ENCODE results near the gene CFD. TPM values are rescaled to one million over a fixed set of nuclear protein-coding genes. Genes with fewer than 3 reads are reported as not detected.
A peak's percentile ranks its signal among the peaks of the same experiment; 100 is the strongest.
"Not testable (repeated sequence)": the region's sequence is repeated elsewhere in the genome, so short reads cannot be mapped to it uniquely, and the experiment has no call there.

Gene CFD
- total and polyA plus RNA-seq, 10 of the 15 experiments (the other 5 are each of a cell fraction or from before 2014, with no cell fraction given), result 0.05 to 1.1 (median 0.38) TPM; not detected in 4

GRCh38 chr19:816500-816857, 43.0 kb upstream of the CFD start:
- ChIA-PET RAD21 (ENCODE audit: unreplicated experiment) (no interaction called here), CTCF (no interaction called here), POLR2A (no interaction called here), SMC1A (ENCODE audit: uncharacterized antibody, unreplicated experiment) (no interaction called here)
- no peaks in the 10 kb centered on the region for H3K4me1 ChIP-seq (ENCODE audit: control insufficient read depth, insufficient read depth, low read length)
- FAIRE-seq, result no peak
- H3K4me2 ChIP-seq (ENCODE audit: control insufficient read depth, insufficient read depth), result no peak overlapping the region
- peaks cover 4 to 7% of the 10 kb centered on the region in 2 experiments; a peak in 3 of 4 replicates for H3K36me3 ChIP-seq (ENCODE audit: control insufficient read depth in 2 of 2, insufficient read depth in 2 of 2, low read length in 1 of 2)
- intact Hi-C loops (cut with micrococcal nuclease; ENCODE audit: unreplicated experiment) (no loop called here), in situ Hi-C loops (cut with MboI) (no loop called here)
- no peak overlapping the region for H3K27ac ChIP-seq (ENCODE audit: control insufficient read depth, insufficient read depth)
- no peak for DNase-seq (ENCODE audit: low read depth, low spot score)
- H4K20me1 ChIP-seq (ENCODE audit: control insufficient read depth, insufficient read depth), result no peaks in the 10 kb centered on the region
- H3K27me3 ChIP-seq (replicated peaks in 1 of 2; ENCODE audit: control insufficient read depth in 2 of 2, insufficient read depth in 2 of 2, low read length in 1 of 2), result no peaks in the 10 kb centered on the region
- WGBS (ENCODE audit: insufficient coverage, insufficient replicate concordance, low lambda C conversion rate, missing lambda C conversion rate), result 92% methylated on average over 2 of the region's 2 CpGs
- no peak overlapping the region for H3K9ac ChIP-seq (ENCODE audit: control insufficient read depth, insufficient read depth, low read length)
- H3K9me3 ChIP-seq (replicated peaks; ENCODE audit: control insufficient read depth, insufficient read depth, low read length), result no peaks in the 10 kb centered on the region; the same call in 2 of the 3 replicates
- no peak overlapping the region for H3K4me3 ChIP-seq
- ATAC-seq, result no peak
- no TSS peak for BruUV-seq (replicated peaks)
- no peak for TF ChIP-seq FOXK2 (IDR thresholded peaks at IDR 0.05)
- peak; percentile 42; the same call in 1 of the 2 replicates for TF ChIP-seq MTA3 (IDR thresholded peaks at IDR 0.05; ENCODE audit: borderline replicate concordance, low read length)
- TF ChIP-seq HDGF (IDR thresholded peaks at IDR 0.05), result 0 out of 2 replicates have a peak, but pooled peaks have one; percentile 18
- TF ChIP-seq CBX3 (IDR thresholded peaks at IDR 0.05; ENCODE audit: borderline replicate concordance, low read depth), result no peak
- TF ChIP-seq CHD2 (IDR thresholded peaks at IDR 0.05; ENCODE audit: borderline replicate concordance, low read depth, low read length), result no peak
- H2AFZ ChIP-seq (ENCODE audit: control insufficient read depth, low read depth, low read length), result no peak overlapping the region
- no peaks in the 10 kb centered on the region for H3K79me2 ChIP-seq (ENCODE audit: control insufficient read depth, insufficient read depth, low read length)

- FAIRE-seq; H3K27me3 ChIP-seq (replicated peaks in 1 of 2; ENCODE audit: control insufficient read depth in 2 of 2, insufficient read depth in 2 of 2, low read length in 1 of 2); BruUV-seq (replicated peaks); H3K4me1 ChIP-seq (ENCODE audit: control insufficient read depth, insufficient read depth, low read length); H3K9me3 ChIP-seq (replicated peaks; ENCODE audit: control insufficient read depth, insufficient read depth, low read length); H3K4me3 ChIP-seq; ATAC-seq; intact Hi-C loops (cut with micrococcal nuclease; ENCODE audit: unreplicated experiment); H3K36me3 ChIP-seq (ENCODE audit: control insufficient read depth in 2 of 2, insufficient read depth in 2 of 2, low read length in 1 of 2); DNase-seq (ENCODE audit: low read depth, low spot score); POLR2A ChIA-PET; H3K27ac ChIP-seq (ENCODE audit: control insufficient read depth, insufficient read depth); H3K79me2 ChIP-seq (ENCODE audit: control insufficient read depth, insufficient read depth, low read length); CTCF ChIA-PET; SMC1A ChIA-PET (ENCODE audit: uncharacterized antibody, unreplicated experiment); in situ Hi-C loops (cut with MboI); H4K20me1 ChIP-seq (ENCODE audit: control insufficient read depth, insufficient read depth); H2AFZ ChIP-seq (ENCODE audit: control insufficient read depth, low read depth, low read length); H3K9ac ChIP-seq (ENCODE audit: control insufficient read depth, insufficient read depth, low read length); H3K4me2 ChIP-seq (ENCODE audit: control insufficient read depth, insufficient read depth); RAD21 ChIA-PET (ENCODE audit: unreplicated experiment): not testable (repeated sequence)
- 77% methylated on average over 5 of the region's 5 CpGs for WGBS (ENCODE audit: insufficient coverage, insufficient replicate concordance, low lambda C conversion rate, missing lambda C conversion rate)
Measured at GRCh38 chr19:820212-820611, 39.3 kb upstream of the CFD start.
